NCI-H69 (cell line): ENCODE measurements around the gene ASTN2.

ENCODE experiments used
- DNase-seq: peaks from one replicate; lab custom pipeline; 2025; lab: John Stamatoyannopoulos, UW

Gene ASTN2

GRCh38 chr9:117245175-117245829 lies 169.6 kb downstream of the ASTN2 start:
- peak; percentile 56 for DNase-seq

- DNase-seq, result no peak
Observed at GRCh38 chr9:117242082-117242481, 172.8 kb downstream of the ASTN2 start.

DNA sequence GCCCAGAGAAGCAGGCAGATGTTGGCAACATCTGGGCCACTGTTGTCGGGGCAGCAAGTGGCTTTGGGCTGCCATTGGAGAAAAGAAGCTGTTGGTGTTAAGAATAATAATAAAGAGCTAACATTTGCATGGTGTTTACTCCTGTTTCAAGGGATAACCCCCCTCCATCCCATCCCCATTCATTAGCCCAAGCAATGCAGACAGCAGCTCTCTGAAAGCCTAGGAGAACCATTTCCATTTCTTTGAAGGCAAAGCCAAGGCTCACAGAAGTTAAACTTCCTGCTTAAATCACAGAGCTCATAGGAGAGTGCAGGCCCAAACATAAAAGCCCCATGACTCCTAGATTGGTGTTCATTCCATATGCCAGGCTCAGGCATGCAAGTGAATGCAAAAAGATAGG lies 175.4 kb downstream of the ASTN2 start:
- DNase-seq, result no peak

DNA sequence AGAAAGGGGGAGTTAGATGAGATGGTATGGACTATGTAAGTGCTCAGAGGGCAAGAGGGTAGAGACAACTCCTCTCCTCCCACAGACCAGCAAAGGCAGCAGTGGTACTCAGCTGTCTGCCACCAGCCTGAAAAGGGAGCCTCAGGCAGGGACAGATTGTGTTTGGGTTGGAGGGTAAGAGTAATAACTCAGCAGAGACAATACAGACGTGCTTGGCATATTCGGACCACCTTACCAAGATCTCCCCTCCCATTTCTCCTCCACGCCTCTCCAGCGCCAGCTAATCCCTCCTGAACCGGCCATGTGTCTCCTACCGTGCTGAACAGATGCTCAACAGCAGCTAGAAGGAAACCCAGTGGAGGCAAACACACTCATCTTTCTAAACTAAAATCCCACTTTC lies 180.8 kb downstream of the ASTN2 start:
- DNase-seq, result peak; percentile 92

- DNase-seq, result peak; percentile 29
Observed at GRCh38 chr9:117233016-117233415, 181.8 kb downstream of the ASTN2 start.

- DNase-seq, result peak; percentile 20
Observed at GRCh38 chr9:117232281-117232680, 182.6 kb downstream of the ASTN2 start.

- DNase-seq, result peak; percentile 49
Observed at GRCh38 chr9:117231012-117231411, 183.8 kb downstream of the ASTN2 start.

- DNase-seq, result peak; percentile 98
Observed at GRCh38 chr9:117224695-117225094, 190.2 kb downstream of the ASTN2 start.

GRCh38 chr9:117218951-117219350 lies 195.9 kb downstream of the ASTN2 start:
- DNase-seq, result peak; percentile 56

- no peak for DNase-seq
Observed at GRCh38 chr9:117214416-117214815, 200.4 kb downstream of the ASTN2 start.

GRCh38 chr9:117211280-117211679 lies 203.6 kb downstream of the ASTN2 start:
- no peak for DNase-seq

- DNase-seq, result peak; percentile 26
Observed at GRCh38 chr9:117205806-117206205, 209.1 kb downstream of the ASTN2 start.

- DNase-seq, result no peak
Observed at GRCh38 chr9:117204971-117205370, 209.9 kb downstream of the ASTN2 start.

DNA sequence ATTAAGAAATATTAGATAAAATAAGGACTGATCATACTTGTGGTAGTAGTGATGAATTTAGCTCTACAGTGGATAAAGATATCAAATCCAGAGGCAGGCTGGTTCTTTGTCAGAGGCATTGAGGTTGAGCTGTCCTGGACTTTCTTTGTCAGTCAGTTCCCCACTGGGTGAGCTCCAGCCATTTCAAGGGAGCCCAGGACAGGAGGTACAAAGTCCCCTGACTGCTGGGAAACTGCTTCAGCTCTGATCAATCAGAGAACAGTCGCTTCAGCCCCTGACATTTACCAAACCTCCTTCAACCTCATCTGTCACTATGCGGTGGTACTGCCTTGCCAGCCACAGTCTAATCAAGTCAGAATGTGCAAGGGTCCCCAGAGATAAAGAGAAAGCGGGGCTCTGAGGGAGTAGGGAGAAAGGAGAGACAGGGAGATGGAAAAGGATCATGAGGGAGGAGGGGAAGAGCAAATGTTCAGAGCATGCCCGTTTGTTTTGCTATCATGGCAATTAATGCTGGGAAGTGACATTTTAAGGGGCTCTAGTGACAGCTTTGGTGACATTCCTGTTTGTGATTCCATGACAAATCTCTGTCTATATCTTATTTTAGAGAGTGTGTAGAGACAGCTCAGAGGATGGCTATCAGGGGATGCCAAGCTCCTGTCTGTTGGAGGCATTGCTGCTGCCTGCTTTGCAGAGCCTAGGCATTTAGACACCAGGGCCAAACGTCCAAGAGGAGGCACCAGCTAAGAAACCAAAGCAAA lies 223.2 kb downstream of the ASTN2 start:
- peak; percentile 28 for DNase-seq

- peak; percentile 51 for DNase-seq
Observed at GRCh38 chr9:117189121-117189520, 225.7 kb downstream of the ASTN2 start.

DNA sequence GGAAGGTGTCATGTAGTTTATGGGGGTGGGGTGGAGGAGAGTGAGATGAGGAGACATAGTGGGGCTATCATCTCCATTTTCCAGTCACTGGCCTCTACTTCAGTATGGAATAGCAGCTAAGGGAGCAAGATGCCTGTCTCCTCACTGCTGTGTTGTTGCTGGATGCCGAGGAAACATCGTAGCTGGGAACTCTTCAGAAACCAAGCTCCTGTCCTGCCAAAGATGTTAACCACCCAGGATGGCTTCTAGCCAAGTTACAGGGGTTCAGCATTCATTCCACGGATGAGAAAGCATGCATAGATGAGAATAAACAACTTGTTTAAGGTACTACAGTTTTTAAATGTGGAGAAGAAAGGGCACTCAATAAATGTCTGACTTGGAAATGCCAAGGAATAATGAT lies 226.5 kb downstream of the ASTN2 start:
- no peak for DNase-seq

GRCh38 chr9:117187498-117187897 lies 227.4 kb downstream of the ASTN2 start:
- no peak for DNase-seq

GRCh38 chr9:117184173-117184572 lies 230.7 kb downstream of the ASTN2 start:
- peak; percentile 98 for DNase-seq

DNA sequence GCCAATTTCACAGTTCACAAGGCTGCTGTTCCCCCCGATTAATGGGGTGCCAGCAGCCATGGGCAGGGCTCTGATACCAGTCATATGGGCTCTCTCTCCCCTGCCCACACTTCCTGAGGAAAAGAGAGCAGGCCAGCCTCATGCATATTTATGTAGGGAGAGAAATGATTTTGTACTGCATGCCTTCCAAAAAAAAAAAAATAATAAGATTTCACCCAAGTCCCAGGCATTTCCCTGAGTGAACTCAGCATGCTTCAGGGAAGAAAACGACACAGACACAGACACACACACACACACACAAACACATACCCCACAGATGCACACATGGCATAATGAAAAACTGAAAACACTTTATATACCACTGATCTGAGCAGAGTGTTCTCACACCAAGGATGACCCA lies 232.8 kb downstream of the ASTN2 start:
- DNase-seq, result no peak

GRCh38 chr9:117180896-117181445 lies 233.9 kb downstream of the ASTN2 start:
- no peak for DNase-seq

DNA sequence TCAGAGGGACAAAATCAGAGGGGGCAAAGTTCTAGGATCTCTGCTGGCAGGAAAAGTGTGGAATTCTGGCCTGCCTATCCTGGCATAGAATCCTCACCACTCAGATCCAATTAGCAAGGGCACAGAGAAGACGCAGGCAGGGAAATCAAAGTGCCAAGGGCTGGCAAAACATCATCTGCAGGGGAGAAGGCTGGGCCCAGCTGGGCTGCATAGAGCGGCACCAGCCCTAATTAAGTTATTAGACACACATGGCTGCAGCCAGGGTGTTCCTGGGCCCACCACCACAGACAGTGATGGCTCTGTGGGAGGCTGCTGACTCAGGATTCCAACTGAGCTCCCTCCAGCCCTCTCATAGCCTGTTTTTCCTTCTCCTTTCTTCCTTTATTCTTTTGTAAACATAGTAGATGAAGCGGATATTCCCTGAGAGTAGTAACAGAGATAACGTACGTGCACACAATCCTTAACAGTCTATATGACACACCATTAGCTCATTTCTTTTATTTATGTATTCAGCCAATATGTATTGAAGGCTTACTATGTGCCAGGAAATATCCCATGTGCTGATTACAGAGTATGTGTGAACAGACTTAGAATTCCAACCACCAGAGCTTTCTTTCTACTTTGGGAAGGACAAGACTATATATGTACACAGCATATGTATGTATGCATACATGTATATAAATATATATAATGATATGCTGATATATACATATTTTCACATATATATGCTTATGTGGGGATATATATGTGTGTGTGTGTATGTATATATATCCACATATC lies 236.1 kb downstream of the ASTN2 start:
- peak; percentile 98 for DNase-seq

DNA sequence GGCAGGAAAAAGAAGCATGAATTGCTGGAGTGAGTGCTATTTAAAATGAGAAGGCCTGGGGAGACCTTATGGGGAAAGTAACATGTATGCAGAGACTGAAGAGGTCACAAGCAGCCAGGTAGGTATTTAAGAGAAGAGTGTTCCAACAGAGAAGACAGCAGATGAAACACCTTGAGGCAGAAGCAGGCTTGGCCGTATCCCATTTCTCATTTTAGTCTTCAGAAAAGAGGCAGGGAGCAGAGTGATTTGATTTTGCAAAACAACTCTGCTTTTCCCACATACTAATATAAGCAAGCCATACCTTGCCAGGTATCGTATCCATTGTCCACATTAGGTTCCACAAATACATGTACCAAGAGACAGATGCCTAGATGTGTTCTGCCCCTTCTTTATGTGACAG lies 244.3 kb downstream of the ASTN2 start:
- DNase-seq, result no peak
